OCI-LY7 (cell line): Measurements from ENCODE around the gene FAM216A.
"Not testable (repeated sequence)": the region's sequence is repeated elsewhere in the genome, so short reads cannot be mapped to it uniquely, and the experiment has no call there.

ENCODE experiments used
- EZH2phosphoT487 ChIP-seq: fragments of 200-600 bp; sonication (generic); IDR thresholded peaks from 2 replicates; pipeline ENCODE4 v1.6.1; 2018; ENCODE audit warnings: low read depth, borderline replicate concordance, mild to moderate bottlenecking, mixed run types, antibody characterized with exemption, low read length, moderate library complexity, mixed read lengths
- TF ChIP-seq, protein P1 (sequence below): fragments of 200-600 bp; sonication (generic); conservative IDR thresholded peaks from 2 replicates; pipeline ENCODE4 v1.5.1; 2014; ENCODE audit warnings: mild to moderate bottlenecking, antibody characterized with exemption, low read length, moderate library complexity, mixed read lengths

DNA sequence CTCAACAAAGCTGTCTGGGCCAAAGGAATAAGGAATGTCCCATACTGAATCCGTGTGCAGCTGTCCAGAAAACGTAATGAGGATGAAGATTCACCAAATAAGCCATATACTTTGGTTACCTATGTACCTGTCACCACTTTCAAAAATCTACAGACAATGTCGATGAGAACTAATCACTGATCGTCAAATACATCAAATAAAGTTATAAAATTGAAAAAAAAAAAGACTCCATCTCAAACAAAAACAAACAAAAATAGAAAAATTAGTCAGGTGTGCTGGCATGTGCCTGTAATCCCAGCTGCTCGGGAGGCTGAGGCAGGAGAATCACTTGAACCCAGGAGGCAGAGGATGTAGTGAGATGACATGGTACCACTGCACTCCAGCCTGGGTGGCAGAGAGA is 7.5 kb upstream of the FAM216A start:
- TF ChIP-seq, protein P1, sequence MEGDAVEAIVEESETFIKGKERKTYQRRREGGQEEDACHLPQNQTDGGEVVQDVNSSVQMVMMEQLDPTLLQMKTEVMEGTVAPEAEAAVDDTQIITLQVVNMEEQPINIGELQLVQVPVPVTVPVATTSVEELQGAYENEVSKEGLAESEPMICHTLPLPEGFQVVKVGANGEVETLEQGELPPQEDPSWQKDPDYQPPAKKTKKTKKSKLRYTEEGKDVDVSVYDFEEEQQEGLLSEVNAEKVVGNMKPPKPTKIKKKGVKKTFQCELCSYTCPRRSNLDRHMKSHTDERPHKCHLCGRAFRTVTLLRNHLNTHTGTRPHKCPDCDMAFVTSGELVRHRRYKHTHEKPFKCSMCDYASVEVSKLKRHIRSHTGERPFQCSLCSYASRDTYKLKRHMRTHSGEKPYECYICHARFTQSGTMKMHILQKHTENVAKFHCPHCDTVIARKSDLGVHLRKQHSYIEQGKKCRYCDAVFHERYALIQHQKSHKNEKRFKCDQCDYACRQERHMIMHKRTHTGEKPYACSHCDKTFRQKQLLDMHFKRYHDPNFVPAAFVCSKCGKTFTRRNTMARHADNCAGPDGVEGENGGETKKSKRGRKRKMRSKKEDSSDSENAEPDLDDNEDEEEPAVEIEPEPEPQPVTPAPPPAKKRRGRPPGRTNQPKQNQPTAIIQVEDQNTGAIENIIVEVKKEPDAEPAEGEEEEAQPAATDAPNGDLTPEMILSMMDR: not testable (repeated sequence)
- not testable (repeated sequence) for TF ChIP-seq EZH2phosphoT487
